Hepatocyte (in vitro differentiated cells): ENCODE measurements around the gene TBC1D3B. TPM values are rescaled to one million over a fixed set of nuclear protein-coding genes. Genes with fewer than 3 reads are reported as not detected.

Source experiments
- DNase-seq: peaks from one replicate; pipeline ENCODE4 v3.0.0-alpha.2; 2016; ENCODE audit warnings: low spot score
- H2AFZ ChIP-seq: fragments of 200-600 bp; sonication (generic); 2 replicates; pipeline ENCODE4 v1.6.0; 2016; ENCODE audit warnings: antibody characterized with exemption, mild to moderate bottlenecking
- H3K27ac ChIP-seq: fragments of 200-600 bp; sonication (generic); 2 replicates; pipeline ENCODE4 v1.5.1; 2016; ENCODE audit warnings: mild to moderate bottlenecking
- H3K27me3 ChIP-seq: fragments of 200-600 bp; sonication (generic); 2 replicates; pipeline ENCODE4 v1.6.1; 2016
- H3K36me3 ChIP-seq: fragments of 200-600 bp; sonication (generic); replicated peaks from 2 replicates; pipeline ENCODE4 v1.5.1; 2016; ENCODE audit warnings: low read depth; ENCODE audit not compliant: insufficient read depth
- H3K4me1 ChIP-seq: fragments of 200-600 bp; sonication (generic); 2 replicates; pipeline ENCODE4 v1.5.1; 2016; ENCODE audit warnings: mild to moderate bottlenecking, moderate library complexity; ENCODE audit not compliant: insufficient read depth
- H3K4me2 ChIP-seq: fragments of 200-600 bp; sonication (generic); 2 replicates; pipeline ENCODE4 v1.6.0; 2016
- H3K4me3 ChIP-seq: fragments of 200-600 bp; sonication (generic); 2 replicates; pipeline ENCODE4 v1.5.1; 2016; ENCODE audit warnings: mild to moderate bottlenecking
- H3K79me2 ChIP-seq: fragments of 200-600 bp; sonication (generic); 2 replicates; pipeline ENCODE4 v1.6.0; 2017; ENCODE audit warnings: mild to moderate bottlenecking
- H3K9me2 ChIP-seq: fragments of 200-600 bp; sonication (generic); replicated peaks from 2 replicates; pipeline ENCODE4 v1.6.0; 2017; ENCODE audit warnings: mild to moderate bottlenecking; ENCODE audit not compliant: insufficient read depth
- H3K9me3 ChIP-seq: fragments of 200-600 bp; sonication (generic); 2 replicates; pipeline ENCODE4 v1.5.1; 2016; ENCODE audit warnings: low read depth, mild to moderate bottlenecking
- H4K20me1 ChIP-seq: fragments of 200-600 bp; sonication (generic); 2 replicates; pipeline ENCODE4 v1.6.0; 2016; ENCODE audit warnings: mild to moderate bottlenecking; ENCODE audit not compliant: insufficient read depth, poor library complexity, severe bottlenecking
- EZH2 ChIP-seq: fragments of 200-600 bp; sonication (generic); IDR thresholded peaks from 2 replicates; pipeline ENCODE4 v1.6.1; 2016; ENCODE audit warnings: antibody characterized with exemption, mild to moderate bottlenecking, borderline replicate concordance
- EZH2phosphoT487 ChIP-seq: fragments of 200-600 bp; sonication (generic); IDR thresholded peaks from one replicate; pipeline ENCODE4 v1.6.1; 2018; ENCODE audit warnings: antibody characterized with exemption, mild to moderate bottlenecking, low read depth, moderate library complexity; ENCODE audit not compliant: unreplicated experiment, severe bottlenecking
- WGBS: methylation state at CpG from one replicate; pipeline ENCODE4 v1.1.6; 2016; ENCODE audit warnings: low lambda C conversion rate; ENCODE audit errors: missing lambda C conversion rate; 5-methylcytosine and 5-hydroxymethylcytosine counted together
- polyA plus RNA-seq: library from polyadenylated mRNA; unstranded; fragments of >200 nt; fragmentation: Nextera tagmentation; extraction: Ambion mirVana; gene quantifications from 2 replicates; pipeline ENCODE4 v1.2.1, GENCODE V29; 2016
- total RNA-seq: library from RNA; depleted of rRNA; stranded (reverse); fragments of >200 nt; gene quantifications from 2 replicates; pipeline ENCODE4 v1.2.3, GENCODE V29; 2014
- TF ChIP-seq, protein P1 (sequence below): fragments of 200-600 bp; sonication (generic); IDR thresholded peaks from 2 replicates; pipeline ENCODE4 v1.5.1; 2016; ENCODE audit warnings: antibody characterized with exemption, mild to moderate bottlenecking; ENCODE audit not compliant: poor library complexity

TBC1D3B gene
- total and polyA plus RNA-seq, 2 experiments from 2014 or later = 4.7 TPM; not detected in 1

GRCh38 chr17:36131421-36131820, 45.0 kb downstream of the TBC1D3B start:
- peaks cover 6% of the 10 kb centered on the region for H3K4me1 ChIP-seq
- no peak overlapping the region for H3K4me2 ChIP-seq
- H3K9me3 ChIP-seq = no peaks in the 10 kb centered on the region
- DNase-seq = no peak
- H3K79me2 ChIP-seq = no peaks in the 10 kb centered on the region
- H3K4me3 ChIP-seq = no peak overlapping the region
- no peaks in the 10 kb centered on the region for H3K27me3 ChIP-seq
- TF ChIP-seq EZH2 = no peak
- TF ChIP-seq EZH2phosphoT487 = no peak
- TF ChIP-seq, protein P1, sequence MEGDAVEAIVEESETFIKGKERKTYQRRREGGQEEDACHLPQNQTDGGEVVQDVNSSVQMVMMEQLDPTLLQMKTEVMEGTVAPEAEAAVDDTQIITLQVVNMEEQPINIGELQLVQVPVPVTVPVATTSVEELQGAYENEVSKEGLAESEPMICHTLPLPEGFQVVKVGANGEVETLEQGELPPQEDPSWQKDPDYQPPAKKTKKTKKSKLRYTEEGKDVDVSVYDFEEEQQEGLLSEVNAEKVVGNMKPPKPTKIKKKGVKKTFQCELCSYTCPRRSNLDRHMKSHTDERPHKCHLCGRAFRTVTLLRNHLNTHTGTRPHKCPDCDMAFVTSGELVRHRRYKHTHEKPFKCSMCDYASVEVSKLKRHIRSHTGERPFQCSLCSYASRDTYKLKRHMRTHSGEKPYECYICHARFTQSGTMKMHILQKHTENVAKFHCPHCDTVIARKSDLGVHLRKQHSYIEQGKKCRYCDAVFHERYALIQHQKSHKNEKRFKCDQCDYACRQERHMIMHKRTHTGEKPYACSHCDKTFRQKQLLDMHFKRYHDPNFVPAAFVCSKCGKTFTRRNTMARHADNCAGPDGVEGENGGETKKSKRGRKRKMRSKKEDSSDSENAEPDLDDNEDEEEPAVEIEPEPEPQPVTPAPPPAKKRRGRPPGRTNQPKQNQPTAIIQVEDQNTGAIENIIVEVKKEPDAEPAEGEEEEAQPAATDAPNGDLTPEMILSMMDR = no peak
- H4K20me1 ChIP-seq = no peaks in the 10 kb centered on the region
- H2AFZ ChIP-seq = no peak overlapping the region
- no peaks in the 10 kb centered on the region for H3K36me3 ChIP-seq
- H3K9me2 ChIP-seq = no peaks in the 10 kb centered on the region
- WGBS = 75% methylated on average over 2 of the region's 2 CpGs
- H3K27ac ChIP-seq = no peak overlapping the region

- H3K9me3 ChIP-seq = no peaks in the 10 kb centered on the region
- DNase-seq = no peak
- WGBS = 74% methylated on average over 5 of the region's 5 CpGs
- H2AFZ ChIP-seq = no peak overlapping the region
- H3K4me1 ChIP-seq = peaks cover 3% of the 10 kb centered on the region
- H3K27me3 ChIP-seq = no peaks in the 10 kb centered on the region
- H3K79me2 ChIP-seq = no peaks in the 10 kb centered on the region
- no peak overlapping the region for H3K27ac ChIP-seq
- H3K9me2 ChIP-seq = no peaks in the 10 kb centered on the region
- no peaks in the 10 kb centered on the region for H3K36me3 ChIP-seq
- TF ChIP-seq EZH2phosphoT487 = no peak
- no peak for TF ChIP-seq EZH2
- TF ChIP-seq, protein P1 = no peak
- no peak overlapping the region for H3K4me2 ChIP-seq
- no peaks in the 10 kb centered on the region for H4K20me1 ChIP-seq
- no peak overlapping the region for H3K4me3 ChIP-seq
Observed at GRCh38 chr17:36130346-36130745, 46.1 kb downstream of the TBC1D3B start.

- TF ChIP-seq, protein P1 = no peak
- TF ChIP-seq EZH2phosphoT487 (no peak), EZH2 (no peak)
- Histone ChIP-seq H3K4me2 (no peak overlapping the region), H3K27me3 (no peaks in the 10 kb centered on the region), H2AFZ (no peak overlapping the region), H3K36me3 (no peaks in the 10 kb centered on the region), H4K20me1 (no peaks in the 10 kb centered on the region), H3K4me1 (peaks cover 3% of the 10 kb centered on the region), H3K9me3 (no peaks in the 10 kb centered on the region), H3K27ac (no peak overlapping the region), H3K9me2 (no peaks in the 10 kb centered on the region), H3K79me2 (no peaks in the 10 kb centered on the region), H3K4me3 (no peak overlapping the region)
- no peak for DNase-seq
- WGBS = 58% methylated on average over 1 of the region's 1 CpG
Observed at GRCh38 chr17:36129616-36130015, 46.8 kb downstream of the TBC1D3B start.

DNA sequence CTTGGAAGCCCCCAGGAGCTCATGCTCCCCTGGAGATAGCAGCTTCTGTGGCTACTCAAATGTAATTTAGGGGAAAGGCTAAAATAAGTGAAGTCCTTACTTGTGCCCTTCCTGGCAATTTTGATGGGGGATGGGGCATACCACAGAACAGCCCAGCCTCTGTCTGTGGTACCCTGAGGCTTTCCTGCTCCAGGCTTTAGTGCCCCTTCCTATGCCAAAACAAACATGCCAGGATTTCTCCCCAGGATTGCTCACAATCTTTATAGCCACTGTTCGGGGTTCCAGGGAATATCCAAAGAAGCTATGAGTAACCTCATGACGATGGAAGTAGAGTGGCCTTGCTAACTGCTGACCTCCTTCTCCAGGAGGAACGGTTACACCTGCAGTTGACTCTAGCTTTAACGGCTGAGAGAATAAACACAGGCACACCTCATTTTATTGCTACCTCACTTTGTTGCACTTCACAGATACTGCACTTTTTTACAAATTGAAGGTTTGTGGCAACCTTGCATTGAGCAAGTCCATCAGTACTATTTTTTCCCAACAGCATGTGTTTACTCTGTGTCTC, 47.9 kb downstream of the TBC1D3B start:
- H3K9me3 ChIP-seq = no peaks in the 10 kb centered on the region
- no peak overlapping the region for H3K4me2 ChIP-seq
- DNase-seq = peak; percentile 62
- no peak overlapping the region for H3K4me3 ChIP-seq
- 58% methylated on average over 4 of the region's 4 CpGs for WGBS
- no peak overlapping the region for H2AFZ ChIP-seq
- TF ChIP-seq EZH2phosphoT487 = peak; percentile 37
- TF ChIP-seq, protein P1 = no peak
- peak overlapping the region; percentile 50 for H3K27ac ChIP-seq
- no peaks in the 10 kb centered on the region for H3K36me3 ChIP-seq
- H3K9me2 ChIP-seq = no peaks in the 10 kb centered on the region
- H3K79me2 ChIP-seq = no peaks in the 10 kb centered on the region
- H3K27me3 ChIP-seq = no peaks in the 10 kb centered on the region
- H3K4me1 ChIP-seq = peaks cover 3% of the 10 kb centered on the region
- no peaks in the 10 kb centered on the region for H4K20me1 ChIP-seq
